Head of caudate nucleus (tissue), 42 donors: ENCODE results near the gene DHX58.

Experiments used
- DNase-seq, 42 donors: peaks; one replicate each; pipeline versions ENCODE4 v3.0.0 to v3.0.0-alpha.2; 2020 to 2021; ENCODE audit warnings: mixed read lengths in 7 of 42
- intact Hi-C: fragments of 100-400 bp; cut with DNase I; formaldehyde crosslinking; loops from one replicate; pipeline ENCODE4 v1.15.0; 2022

Gene DHX58

DNA sequence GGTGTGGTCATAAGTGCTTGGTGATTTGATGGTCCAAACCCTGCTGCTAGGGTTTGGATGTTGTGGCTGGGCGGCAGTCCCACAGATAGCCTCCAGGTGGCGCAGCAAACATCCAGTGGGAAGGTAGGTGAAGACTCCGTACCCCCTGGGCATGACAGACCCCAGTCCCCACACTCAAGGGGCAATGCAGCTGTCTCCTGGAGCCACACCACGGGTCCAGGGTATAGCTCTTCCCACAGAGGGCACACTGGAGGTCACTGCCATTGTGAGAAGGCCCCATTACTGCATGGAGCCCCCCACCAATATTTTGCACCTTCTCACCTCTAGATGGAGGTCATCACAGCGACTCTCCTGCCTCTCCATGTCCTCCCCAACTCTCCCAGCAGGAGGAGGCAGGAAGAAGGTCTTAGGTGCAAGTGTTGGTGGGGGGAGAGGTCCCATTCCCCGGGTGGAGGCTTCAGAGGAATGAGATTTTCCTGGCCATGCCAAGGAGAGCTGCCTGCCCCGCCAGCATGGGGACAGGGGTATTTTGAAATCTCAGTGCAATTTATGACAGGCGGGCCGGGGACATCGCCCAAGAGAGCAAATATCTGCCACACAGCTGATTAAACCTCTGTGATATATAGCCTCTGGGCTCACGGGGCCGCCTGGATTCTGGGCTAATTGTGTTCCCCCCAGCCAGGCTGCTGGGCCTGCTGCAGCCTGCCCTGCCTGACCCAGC, 45.0 kb downstream of the DHX58 start:
- intact Hi-C loops: no loop called here
- peak; percentile 15 to 89 (median 69) for DNase-seq

DNA sequence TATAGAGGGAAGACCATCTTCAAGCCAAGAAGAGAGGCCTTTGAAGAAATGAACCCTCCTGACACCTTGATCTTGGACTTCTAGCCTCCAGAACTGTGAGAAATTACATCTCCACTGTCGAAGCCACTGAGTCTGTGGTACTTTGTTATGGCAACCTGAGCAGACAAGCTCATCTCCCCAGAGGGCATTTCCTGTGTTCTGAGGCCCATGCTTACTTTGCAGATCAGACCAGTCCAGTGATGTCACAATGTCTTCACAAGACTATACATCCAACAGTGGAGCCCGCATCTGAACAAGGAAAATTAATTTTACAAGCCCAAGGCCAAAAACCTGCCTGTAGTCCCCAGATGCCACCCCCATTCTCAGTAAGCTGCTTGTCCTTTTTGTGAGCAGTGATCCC, 47.3 kb downstream of the DHX58 start:
- no peak for DNase-seq
- intact Hi-C loops: no loop called here

DNA sequence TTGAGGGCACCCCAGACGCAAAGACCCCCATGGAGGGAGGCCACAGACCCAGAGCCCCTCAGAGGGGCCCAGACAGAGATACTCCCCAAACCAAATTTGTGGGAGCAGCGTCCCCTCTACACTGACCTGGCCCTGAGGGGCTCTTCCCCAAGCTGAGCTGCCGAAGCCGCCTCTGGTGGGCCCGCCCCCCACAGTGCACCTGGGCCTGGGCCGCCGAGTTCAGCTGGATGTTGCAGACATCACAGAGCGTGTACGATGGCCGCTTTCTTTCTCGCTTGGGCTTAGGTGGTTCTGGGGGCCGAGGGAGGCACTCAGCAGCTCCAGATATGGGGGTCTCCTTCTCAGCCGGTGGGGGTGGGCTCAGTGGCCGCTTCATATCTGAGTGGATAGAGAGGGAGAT, 49.8 kb downstream of the DHX58 start:
- intact Hi-C loops: no loop called here
- DNase-seq: no peak

DNA sequence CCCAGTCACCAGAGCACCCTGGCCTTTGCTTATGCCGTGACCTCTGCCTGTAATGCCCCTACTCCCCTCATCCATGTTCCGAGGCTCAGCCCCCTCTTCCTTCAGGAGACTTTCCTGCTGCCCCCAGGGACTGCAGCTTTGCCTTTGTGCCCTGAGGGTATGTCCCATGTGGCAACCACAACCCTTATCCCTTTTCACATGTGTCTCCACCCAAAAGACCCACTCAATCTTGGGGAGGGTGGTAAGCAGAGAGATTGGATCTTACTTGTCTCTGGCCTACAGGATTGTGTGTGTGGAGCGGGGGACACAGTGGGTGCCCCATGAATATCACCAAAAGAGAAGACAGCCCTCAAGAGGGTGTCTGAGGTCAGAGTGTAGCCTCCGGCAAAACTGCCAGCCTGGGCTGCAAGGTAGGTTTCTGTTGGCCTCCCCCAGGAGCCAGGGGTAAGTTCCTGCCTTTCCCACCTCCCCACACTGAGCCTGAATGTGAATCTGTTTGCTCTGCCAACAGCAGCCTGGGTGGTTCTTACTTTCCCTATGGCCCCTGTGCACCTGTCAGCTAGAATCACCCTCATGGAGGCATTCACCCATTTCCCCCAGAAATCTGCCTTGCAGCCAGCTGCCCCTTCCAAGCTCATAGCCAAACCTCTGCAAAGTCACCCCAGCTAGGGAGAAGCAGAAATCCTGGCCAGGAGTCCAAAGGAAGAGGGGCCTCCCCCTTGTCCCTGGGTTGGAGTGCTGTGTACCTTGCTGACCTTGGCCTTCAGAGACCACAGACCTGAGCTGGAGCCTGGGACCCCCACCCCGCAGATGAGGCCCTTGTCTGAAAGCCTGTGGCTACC, 50.6 kb downstream of the DHX58 start:
- DNase-seq: no peak
- intact Hi-C loops: no loop called here

DNA sequence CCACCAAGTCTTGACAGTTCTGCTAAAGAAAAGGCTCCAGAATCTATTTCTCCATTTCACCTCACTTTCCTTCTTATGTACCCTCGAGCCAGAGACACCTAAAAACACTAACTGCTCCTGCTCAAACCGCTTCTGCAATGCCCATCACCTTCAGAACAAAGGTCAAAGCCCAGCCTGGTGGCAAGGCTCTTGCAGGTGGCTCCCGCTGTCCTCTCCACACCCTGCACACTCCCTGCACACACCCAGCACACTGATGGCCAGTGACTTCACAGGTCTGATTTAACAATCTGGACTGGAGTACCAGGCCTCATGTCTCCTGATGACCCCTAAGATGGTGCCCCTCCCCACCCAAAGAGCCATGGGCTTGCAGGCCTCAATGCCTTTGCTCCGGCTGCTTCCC, 52.3 kb downstream of the DHX58 start:
- no peak for DNase-seq

DNA sequence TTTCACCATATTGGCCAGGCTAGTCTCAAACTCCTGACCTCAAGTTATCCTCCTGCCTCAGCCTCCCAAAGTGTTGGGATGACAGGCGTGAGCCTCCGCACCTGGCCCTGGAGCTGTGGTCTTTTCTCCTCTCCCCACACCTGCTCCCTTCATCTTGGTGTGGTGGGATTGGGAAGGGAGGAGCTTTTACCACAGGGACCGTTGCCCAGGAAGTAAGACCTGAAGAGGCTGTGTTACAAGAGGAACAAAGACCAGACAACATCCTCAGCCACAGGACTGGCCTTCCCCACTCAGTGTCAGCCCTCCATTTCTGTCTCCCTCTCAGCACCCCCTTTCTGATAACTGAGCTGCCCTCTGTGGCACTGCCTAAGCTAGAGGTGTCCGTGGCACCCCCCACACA, 52.7 kb downstream of the DHX58 start:
- DNase-seq: no peak

More for the DNA sequence above, 52.3 kb downstream of the DHX58 start:
- intact Hi-C loops: no loop called here

DNA sequence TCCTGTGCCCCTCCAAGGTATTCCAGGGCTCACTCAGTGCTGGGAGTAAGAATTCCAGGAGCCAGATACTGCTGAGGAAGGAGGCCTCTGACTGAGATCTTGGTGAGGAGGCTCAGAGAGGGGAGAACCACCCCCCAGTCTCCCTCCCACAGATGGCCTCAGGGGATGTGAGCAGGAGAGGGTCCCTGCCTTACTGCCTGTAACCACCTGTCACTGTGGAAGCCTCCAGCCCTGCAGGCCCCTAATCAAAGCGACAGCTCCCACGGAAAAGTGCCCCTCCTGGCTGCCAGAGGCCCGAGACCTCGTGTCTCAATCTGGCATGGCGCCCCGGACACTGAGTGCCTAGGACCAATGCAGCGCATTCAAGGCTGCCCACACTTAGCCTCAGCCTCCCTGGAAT, 54.5 kb downstream of the DHX58 start:
- DNase-seq: no peak
- intact Hi-C loops: no loop called here

More for the DNA sequence above, 52.7 kb downstream of the DHX58 start:
- intact Hi-C loops: no loop called here

DNA sequence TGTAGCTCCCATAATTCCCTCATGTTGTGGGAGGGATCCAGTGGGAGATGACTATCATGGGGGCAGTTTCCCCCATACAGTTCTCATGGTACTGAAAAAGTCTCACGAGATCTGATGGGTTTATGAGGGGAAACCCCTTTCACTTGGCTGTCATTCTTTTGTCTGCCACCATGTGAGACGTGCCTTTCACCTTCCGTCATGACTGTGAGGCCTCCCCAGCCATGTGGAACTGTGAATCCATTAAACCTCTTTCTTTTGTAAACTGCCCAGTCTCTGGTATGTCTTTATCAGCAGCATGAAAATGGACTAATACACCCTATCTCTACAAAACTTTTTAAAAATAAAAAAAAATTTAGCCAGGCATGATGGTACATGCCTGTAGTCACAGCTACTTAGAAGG, 55.9 kb downstream of the DHX58 start:
- intact Hi-C loops: no loop called here
- no peak for DNase-seq

DNA sequence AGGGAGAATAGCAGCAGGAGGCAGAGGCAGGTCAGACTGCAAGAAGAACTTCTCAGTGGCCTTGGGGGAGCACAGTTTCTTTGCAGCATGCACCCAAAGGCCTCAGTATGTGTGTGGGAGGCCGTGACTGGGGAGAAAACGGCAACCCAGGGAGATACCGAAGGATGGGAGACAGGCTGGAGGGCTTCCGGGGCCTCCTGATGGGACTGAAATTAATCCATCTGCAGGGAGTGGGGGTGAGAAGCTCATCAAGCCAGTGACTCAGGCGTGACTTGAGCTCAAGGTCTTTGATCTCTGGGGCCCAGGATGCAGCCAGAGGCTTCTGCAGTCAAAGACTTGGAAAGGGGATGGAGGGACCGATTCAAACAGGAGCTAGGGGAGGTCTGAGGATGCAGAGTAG, 57.0 kb downstream of the DHX58 start:
- intact Hi-C loops: no loop called here
- DNase-seq: no peak

DNA sequence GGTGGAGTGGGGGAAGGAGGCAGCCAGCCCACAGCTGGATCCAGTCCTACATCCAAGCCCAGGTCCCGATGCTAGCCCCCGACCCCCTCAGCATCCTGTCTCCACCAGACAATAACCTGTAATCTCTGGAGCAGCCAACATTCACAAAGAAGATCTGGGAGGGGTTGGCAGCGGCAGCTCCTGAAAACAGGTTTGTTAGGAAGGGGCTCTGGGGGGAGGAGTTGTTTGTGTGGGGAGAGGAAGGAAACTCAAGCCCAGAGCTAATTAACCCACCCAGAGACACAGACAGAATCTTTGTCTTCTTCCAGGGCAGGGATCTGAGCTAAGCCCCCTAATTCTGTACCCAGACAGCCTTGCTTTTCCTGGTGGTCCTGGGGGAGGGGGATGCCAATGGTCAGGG, 57.5 kb downstream of the DHX58 start:
- no peak for DNase-seq
- intact Hi-C loops: no loop called here

DNA sequence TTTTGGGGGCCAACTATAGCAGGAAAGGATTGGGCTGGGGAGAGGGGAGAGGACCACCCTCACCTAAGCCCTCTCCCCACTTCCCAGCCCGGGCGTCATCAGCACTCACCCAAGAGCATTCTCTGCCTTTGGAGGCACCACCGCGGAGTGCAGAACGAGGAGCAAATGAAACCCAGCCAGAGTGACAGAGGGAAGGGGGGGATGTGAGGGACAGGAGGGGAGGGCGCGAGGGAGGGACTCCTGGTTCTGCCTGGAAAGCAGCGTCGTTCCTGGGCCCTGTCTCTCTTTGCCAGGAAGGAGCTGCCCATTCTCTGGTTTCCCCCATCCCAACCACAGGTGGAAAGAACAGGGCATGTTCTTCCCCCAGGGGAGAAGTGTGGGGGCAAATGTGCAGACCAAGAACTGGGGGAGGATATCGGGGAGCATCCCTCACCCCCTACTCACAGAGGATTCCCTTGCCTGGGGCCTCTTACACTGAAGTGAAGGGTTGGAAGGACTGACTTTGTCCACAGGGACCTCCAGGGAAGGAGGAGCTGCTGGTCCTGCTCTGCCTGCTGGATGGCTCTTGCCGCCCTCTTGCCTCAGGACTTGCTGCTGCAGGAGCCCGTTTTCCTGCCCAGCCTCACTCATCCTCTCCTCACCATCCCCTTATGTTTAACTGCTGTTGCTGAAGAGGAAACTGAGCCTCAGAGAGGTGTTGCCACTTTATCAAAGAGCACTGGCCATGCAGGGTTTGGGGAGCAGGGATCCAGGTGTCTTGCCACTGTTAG, 58.6 kb downstream of the DHX58 start:
- no peak for DNase-seq
- intact Hi-C loops: no loop called here

DNA sequence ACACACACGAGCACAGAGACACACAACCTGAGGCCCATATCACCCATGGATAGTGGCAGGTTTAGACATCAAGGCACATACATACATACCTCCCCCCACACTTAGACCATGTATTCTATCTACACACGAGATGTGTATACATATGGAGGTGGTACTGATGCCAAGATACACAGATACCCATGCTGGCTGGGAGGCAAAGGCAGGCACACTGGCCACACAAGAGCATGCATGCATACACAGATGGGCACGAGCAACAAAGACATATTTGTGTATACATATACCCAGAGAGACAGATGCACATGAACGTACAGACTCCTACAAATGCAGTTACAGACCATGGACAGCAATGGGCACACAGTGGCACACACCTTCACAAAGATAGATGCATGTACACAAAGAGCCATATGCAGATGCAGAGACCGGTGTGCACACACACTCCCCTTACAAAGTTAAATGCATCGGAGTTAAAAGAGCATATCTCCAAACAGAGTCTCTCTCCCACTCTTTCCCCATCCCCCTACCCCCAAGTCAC, 60.1 kb downstream of the DHX58 start:
- no peak for DNase-seq

DNA sequence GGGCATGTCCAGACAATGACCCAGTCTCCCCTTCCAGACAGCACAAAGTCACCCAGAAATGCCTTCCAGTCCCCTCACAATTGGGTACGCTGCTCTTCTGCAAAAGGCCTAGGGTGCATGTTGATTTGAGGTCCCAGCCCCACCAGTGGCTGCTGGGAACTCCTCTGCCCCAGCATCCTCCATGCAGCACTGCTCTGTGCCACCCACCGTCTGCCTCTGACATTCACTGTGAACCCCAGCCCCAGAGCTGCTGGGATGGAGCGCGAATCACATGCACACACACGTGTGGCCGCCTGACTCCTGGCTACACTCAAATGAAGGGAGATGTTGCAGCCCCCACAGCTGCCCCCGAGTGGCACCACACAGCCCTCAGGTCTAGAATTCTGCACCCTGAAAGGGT, 60.9 kb downstream of the DHX58 start:
- intact Hi-C loops: no loop called here
- DNase-seq: no peak

More for the DNA sequence above, 60.1 kb downstream of the DHX58 start:
- intact Hi-C loops: no loop called here
